T-cell (primary cell): ENCODE results near the gene BATF3. TPM values are rescaled to one million over a fixed set of nuclear protein-coding genes. Genes with fewer than 3 reads are reported as not detected.

Source experiments
- ATAC-seq, 4 experiments: fragments of 200-7000 bp in 3 of 4; fragments of 150-1000 bp in 1 of 4; cut with Tn5 transposase; replicated peaks in 1 of 4; 1 replicate in 3 of 4; 2 replicates in 1 of 4; pipeline ENCODE4 v1.10.0; 2021; ENCODE audit warnings: moderate library complexity in 3 of 4, mild to moderate bottlenecking in 2 of 4, moderate number of reproducible peaks in 1 of 4
- CTCF ChIA-PET, 2 donors: fragments of 300-600 bp; sonication (Branson Sonifier 250); formaldehyde crosslinking; loops; one replicate each; lab custom pipeline; 2022; ENCODE audit warnings: antibody characterized with exemption in 2 of 2; lab: Charles Lee
- POLR2A ChIA-PET, 2 donors: fragments of 300-600 bp; sonication (Branson Sonifier 250); formaldehyde crosslinking; loops; one replicate each; lab custom pipeline; 2022; ENCODE audit warnings: antibody characterized with exemption in 2 of 2; lab: Charles Lee
- DNase-seq, 35 experiments: peaks; one replicate each; pipeline versions ENCODE4 v3.0.0 to v3.0.0-alpha.2; 2013 to 2023
- H3K27ac ChIP-seq: one replicate; pipeline ENCODE4 v1.5.1; 2013; ENCODE audit warnings: low read length
- H3K27me3 ChIP-seq, 2 experiments: replicated peaks in 1 of 2; 1 replicate in 1 of 2; 2 replicates in 1 of 2; pipeline versions ENCODE4 v1.6.1 to v1.7.0; 2013; ENCODE audit warnings: low read length in 1 of 2, mixed read lengths in 1 of 2; ENCODE audit not compliant: control insufficient read depth in 2 of 2, insufficient read depth in 2 of 2; ENCODE audit errors: extremely low read depth in 1 of 2
- H3K36me3 ChIP-seq, 2 donors: 1 replicate in 1 of 2; 2 replicates in 1 of 2; pipeline versions ENCODE4 v1.6.1 to v1.7.0; 2013; ENCODE audit warnings: low read length in 1 of 2; ENCODE audit not compliant: control insufficient read depth in 2 of 2, insufficient read depth in 1 of 2; ENCODE audit errors: extremely low read depth in 1 of 2
- H3K4me1 ChIP-seq, 2 experiments: 1 replicate in 1 of 2; 2 replicates in 1 of 2; pipeline versions ENCODE4 v1.6.1 to v1.7.0; 2013; ENCODE audit warnings: low read length in 2 of 2, mixed read lengths in 1 of 2; ENCODE audit not compliant: insufficient read depth in 2 of 2, control insufficient read depth in 1 of 2; ENCODE audit errors: extremely low read depth in 1 of 2
- H3K4me3 ChIP-seq, 2 donors: 1 replicate in 1 of 2; 2 replicates in 1 of 2; pipeline versions ENCODE4 v1.5.1 to v1.7.0; 2013; ENCODE audit warnings: mild to moderate bottlenecking in 2 of 2, low read length in 1 of 2, moderate library complexity in 1 of 2; ENCODE audit not compliant: control insufficient read depth in 1 of 2; ENCODE audit errors: extremely low read depth in 1 of 2
- H3K9me3 ChIP-seq: 2 replicates; pipeline ENCODE4 v1.7.0; 2013
- H3K27ac Mint-ChIP-seq, 2 donors: one replicate each; pipeline ENCODE4 v1.8.0; 2020 to 2021; ENCODE audit warnings: mild to moderate bottlenecking in 2 of 2, mixed read lengths in 2 of 2
- H3K27me3 Mint-ChIP-seq, 2 donors: one replicate each; pipeline ENCODE4 v1.8.0; 2021 to 2022; ENCODE audit warnings: mixed read lengths in 2 of 2
- H3K36me3 Mint-ChIP-seq: one replicate; pipeline ENCODE4 v1.8.0; 2021; ENCODE audit warnings: mixed read lengths
- H3K4me1 Mint-ChIP-seq, 3 donors: one replicate each; pipeline ENCODE4 v1.8.0; 2020 to 2022; ENCODE audit warnings: mixed read lengths in 3 of 3, mild to moderate bottlenecking in 1 of 3
- H3K4me3 Mint-ChIP-seq, 3 donors: one replicate each; pipeline ENCODE4 v1.8.0; 2020 to 2022; ENCODE audit warnings: mild to moderate bottlenecking in 3 of 3, mixed read lengths in 3 of 3, moderate library complexity in 3 of 3
- H3K9me3 Mint-ChIP-seq, 3 donors: one replicate each; pipeline ENCODE4 v1.8.0; 2020 to 2022; ENCODE audit warnings: mixed read lengths in 3 of 3
- WGBS: methylation state at CpG from one replicate; pipeline ENCODE4 v1.1.5; 2013; ENCODE audit warnings: missing lambda C conversion rate; ENCODE audit not compliant: insufficient coverage; 5-methylcytosine and 5-hydroxymethylcytosine counted together
- total RNA-seq, 35 experiments: library from RNA in 6 of 35; stranded (reverse) in 6 of 35; fragments of 120-200 nt in 1 of 35; gene quantifications; one replicate each; pipeline versions ENCODE4 v1.2.1 to v1.2.4 and lab custom pipeline; 2013 to 2026

The BATF3 gene
- total RNA-seq (1 to 10 TPM in 3 of 5 donors, under 1 TPM in 2; 0.30 to 3.2 (median 2.1) TPM), total RNA-seq (lab: John Stamatoyannopoulos, UW) (0.20 to 48.0 (median 1.2) reads per million in 29 experiments)
- total RNA-seq (2013) = 0.39 TPM

GRCh38 chr1:212699625-212700222, at the start of gene BATF3:
Gene BATF3, minus strand, starts transcription at chr1:212699840. Its CDS starts 78 bp downstream, at chr1:212699762.
- H3K9me3 ChIP-seq = no peaks in the 10 kb centered on the region
- CTCF ChIA-PET = interaction anchor here in 1 of 2 donors (0.7 kb wide), 1 partner anchor 53 kb away, joined by 10 read pairs; no protein-coding TSS in a partner anchor
- Mint-ChIP-seq H3K9me3 (no peaks in the 10 kb centered on the region), H3K4me1 (peaks cover 37 to 59% (median 58%) of the 10 kb centered on the region in 3 donors), H3K27me3 (peaks cover 0 to 7% of the 10 kb centered on the region in 2 donors), H3K27ac (peak within 1 kb of the TSS; percentile 70 to 77), H3K4me3 (peak within 1 kb of the TSS; percentile 78 to 83 (median 80)), H3K36me3 (no peaks in the 10 kb centered on the region)
- H3K36me3 ChIP-seq = no peaks in the 10 kb centered on the region
- peaks cover 0 to 10% of the 10 kb centered on the region in 2 experiments for H3K27me3 ChIP-seq
- H3K4me3 ChIP-seq = peak within 1 kb of the TSS; percentile 61 to 64
- H3K27ac ChIP-seq = peak within 1 kb of the TSS; percentile 44
- DNase-seq = peak in 18 of 35 experiments; percentile 2 to 67 (median 18)
- under 1% methylated on average over 72 of the region's 79 CpGs for WGBS
- POLR2A ChIA-PET = no interaction called here
- peaks cover 13 to 37% of the 10 kb centered on the region in 2 experiments for H3K4me1 ChIP-seq
- ATAC-seq = peak; percentile 44 to 60 (median 58)

GRCh38 chr1:212746546-212746945, 46.9 kb upstream of the BATF3 start:
- Mint-ChIP-seq H3K27ac (peak overlapping the region; percentile 2 to 49), H3K4me1 (peaks cover 34 to 41% (median 36%) of the 10 kb centered on the region in 3 donors), H3K27me3 (no peaks in the 10 kb centered on the region), H3K36me3 (peaks cover 4% of the 10 kb centered on the region), H3K9me3 (no peaks in the 10 kb centered on the region), H3K4me3 (no peak overlapping the region)
- H3K27ac ChIP-seq = no peak overlapping the region
- CTCF ChIA-PET = interaction anchor here in 1 of 2 donors (0.7 to 1.0 kb wide), 3 partner anchors 11 to 381 kb away, joined by 3 to 4 read pairs (median 3); no protein-coding TSS in a partner anchor
- H3K4me3 ChIP-seq = no peak overlapping the region
- H3K36me3 ChIP-seq = no peaks in the 10 kb centered on the region
- no peaks in the 10 kb centered on the region for H3K27me3 ChIP-seq
- POLR2A ChIA-PET = interaction anchor here in 1 of 2 donors (0.6 kb wide), 1 partner anchor 23 kb away, joined by 5 read pairs; no protein-coding TSS in a partner anchor
- ATAC-seq (no peak), DNase-seq (no peak)
- WGBS = no CpG with 5 or more reads among the region's 3 CpGs
- H3K9me3 ChIP-seq = no peaks in the 10 kb centered on the region
- H3K4me1 ChIP-seq = peaks cover 11 to 25% of the 10 kb centered on the region in 2 experiments

- no peak overlapping the region for H3K27ac ChIP-seq
- ChIA-PET POLR2A (no interaction called here), CTCF (interaction anchor here in 1 of 2 donors (1.7 kb wide), 1 partner anchor 80 kb away, joined by 4 read pairs; no protein-coding TSS in a partner anchor)
- no peaks in the 10 kb centered on the region for H3K36me3 ChIP-seq
- ATAC-seq = no peak
- H3K4me3 ChIP-seq = no peak overlapping the region
- Mint-ChIP-seq H3K27ac (no peak overlapping the region), H3K4me3 (no peak overlapping the region), H3K27me3 (no peaks in the 10 kb centered on the region), H3K4me1 (peaks cover 28 to 37% (median 33%) of the 10 kb centered on the region in 3 donors), H3K36me3 (peaks cover 9% of the 10 kb centered on the region), H3K9me3 (no peaks in the 10 kb centered on the region)
- H3K9me3 ChIP-seq = no peaks in the 10 kb centered on the region
- DNase-seq = no peak
- peaks cover 9 to 22% of the 10 kb centered on the region in 2 experiments for H3K4me1 ChIP-seq
- H3K27me3 ChIP-seq = no peaks in the 10 kb centered on the region
These were observed 45.7 kb upstream of the BATF3 start for GRCh38 chr1:212745303-212745702.

GRCh38 chr1:212743901-212744475, 44.3 kb upstream of the BATF3 start:
- WGBS = 65% methylated on average over 2 of the region's 4 CpGs
- DNase-seq = peak in 12 of 35 experiments; percentile 8 to 36 (median 20)
- no peak overlapping the region for H3K4me3 ChIP-seq
- H3K27ac ChIP-seq = no peak overlapping the region
- peak overlapping the region in 1 of 3 donors; percentile 40 for H3K4me3 Mint-ChIP-seq
- peak overlapping the region; percentile 83 to 87 for H3K27ac Mint-ChIP-seq
- H3K9me3 Mint-ChIP-seq = no peaks in the 10 kb centered on the region
- ChIA-PET POLR2A (interaction anchor here in 1 of 2 donors (0.6 to 0.7 kb wide), 2 partner anchors 78 to 1818 kb away, joined by 3 to 4 read pairs; no protein-coding TSS in a partner anchor), CTCF (interaction anchor here (0.6 to 1.7 kb wide), 5 partner anchors 10 to 1512 kb away, joined by 3 to 4 read pairs (median 3); no protein-coding TSS in a partner anchor)
- H3K4me1 ChIP-seq = peaks cover 0 to 10% of the 10 kb centered on the region in 2 experiments
- H3K27me3 Mint-ChIP-seq = no peaks in the 10 kb centered on the region
- no peaks in the 10 kb centered on the region for H3K27me3 ChIP-seq
- peak; percentile 43 to 83 (median 68) for ATAC-seq
- H3K9me3 ChIP-seq = no peaks in the 10 kb centered on the region
- peaks cover 19 to 25% (median 23%) of the 10 kb centered on the region in 3 donors for H3K4me1 Mint-ChIP-seq
- H3K36me3 ChIP-seq = peaks cover 0 to under 1% of the 10 kb centered on the region in 2 donors
- peaks cover 9% of the 10 kb centered on the region for H3K36me3 Mint-ChIP-seq

GRCh38 chr1:212738330-212738729, 38.7 kb upstream of the BATF3 start:
- Histone ChIP-seq H3K36me3 (peaks cover 0 to 6% of the 10 kb centered on the region in 2 donors), H3K4me1 (peaks cover 0 to 5% of the 10 kb centered on the region in 2 experiments), H3K4me3 (no peak overlapping the region), H3K9me3 (no peaks in the 10 kb centered on the region), H3K27me3 (no peaks in the 10 kb centered on the region), H3K27ac (no peak overlapping the region)
- ATAC-seq (no peak), DNase-seq (no peak)
- ChIA-PET CTCF (interaction anchor here in 1 of 2 donors (0.6 to 0.7 kb wide), 3 partner anchors 15 to 763 kb away, joined by 3 read pairs; no protein-coding TSS in a partner anchor), POLR2A (no interaction called here)
- Mint-ChIP-seq H3K4me3 (no peak overlapping the region), H3K27me3 (no peaks in the 10 kb centered on the region), H3K4me1 (peaks cover 6 to 17% (median 12%) of the 10 kb centered on the region in 3 donors), H3K9me3 (no peaks in the 10 kb centered on the region), H3K36me3 (peaks cover 32% of the 10 kb centered on the region), H3K27ac (no peak overlapping the region)
- no CpG with 5 or more reads among the region's 1 CpG for WGBS

- Histone ChIP-seq H3K4me1 (peaks cover 0 to 5% of the 10 kb centered on the region in 2 experiments), H3K36me3 (peaks cover 0 to 6% of the 10 kb centered on the region in 2 donors), H3K27me3 (no peaks in the 10 kb centered on the region), H3K4me3 (no peak overlapping the region), H3K9me3 (no peaks in the 10 kb centered on the region), H3K27ac (no peak overlapping the region)
- Mint-ChIP-seq H3K36me3 (peaks cover 33% of the 10 kb centered on the region), H3K4me3 (no peak overlapping the region), H3K27me3 (no peaks in the 10 kb centered on the region), H3K9me3 (no peaks in the 10 kb centered on the region), H3K27ac (no peak overlapping the region), H3K4me1 (peaks cover 4 to 16% (median 11%) of the 10 kb centered on the region in 3 donors)
- CTCF ChIA-PET = interaction anchor here in 1 of 2 donors (0.6 kb wide), 3 partner anchors 301 to 1121 kb away, joined by 3 to 9 read pairs (median 3); no protein-coding TSS in a partner anchor
- no peak for DNase-seq
- POLR2A ChIA-PET = interaction anchor here in 1 of 2 donors (0.6 kb wide), 1 partner anchor 20 kb away, joined by 3 read pairs; no protein-coding TSS in a partner anchor
- no peak for ATAC-seq
These were observed 37.9 kb upstream of the BATF3 start for GRCh38 chr1:212737559-212737958.
